WTC11 (cell line): ENCODE measurements around the gene ELMO1. TPM values are rescaled to one million over a fixed set of nuclear protein-coding genes. Genes with fewer than 3 reads are reported as not detected.
A peak's percentile ranks its signal among the peaks of the same experiment; 100 is the strongest.

Experiments used
- ATAC-seq: fragments of 200-7000 bp; cut with Tn5 transposase; 2 replicates; pipeline ENCODE4 v1.10.0; 2021; ENCODE audit warnings: mild to moderate bottlenecking, moderate library complexity
- CTCF ChIA-PET: fragments of 300-600 bp; sonication (Branson Sonifier 250); formaldehyde crosslinking; loops from one replicate; lab custom pipeline; 2021; ENCODE audit warnings: antibody characterized with exemption; lab: Charles Lee
- POLR2A ChIA-PET: fragments of 350-600 bp; sonication (Branson Sonifier 250); formaldehyde crosslinking; loops from one replicate; lab custom pipeline; 2021; ENCODE audit warnings: antibody characterized with exemption; lab: Charles Lee
- DNase-seq: peaks from one replicate; pipeline ENCODE4 v3.0.0; 2021; ENCODE audit warnings: low spot score
- H3K27ac Mint-ChIP-seq: 2 replicates; pipeline ENCODE4 v1.8.0; 2021; ENCODE audit warnings: mixed read lengths
- H3K27me3 Mint-ChIP-seq: 2 replicates; pipeline ENCODE4 v1.8.0; 2021; ENCODE audit warnings: low read depth, mild to moderate bottlenecking, moderate library complexity, mixed read lengths
- H3K36me3 Mint-ChIP-seq: 2 replicates; pipeline ENCODE4 v1.8.0; 2021; ENCODE audit warnings: mixed read lengths
- H3K4me1 Mint-ChIP-seq: 2 replicates; pipeline ENCODE4 v1.8.0; 2022; ENCODE audit warnings: mixed read lengths
- H3K4me3 Mint-ChIP-seq: 2 replicates; pipeline ENCODE4 v1.8.0; 2021; ENCODE audit warnings: mild to moderate bottlenecking, moderate library complexity, mixed read lengths
- H3K9me3 Mint-ChIP-seq: 2 replicates; pipeline ENCODE4 v1.8.0; 2021; ENCODE audit warnings: mixed read lengths
- GTF2I ChIP-seq: fragments of 250-450 bp; sonication (Bioruptor Pico); conservative IDR thresholded peaks from 2 replicates; pipeline ENCODE4 v1.4.0; 2021; ENCODE audit warnings: mild to moderate bottlenecking
- HMGA2 ChIP-seq: fragments of 250-450 bp; sonication (Bioruptor Pico); IDR thresholded peaks from 2 replicates; pipeline ENCODE4 v1.4.0; 2021; ENCODE audit warnings: mild to moderate bottlenecking, moderate library complexity
- IRF2 ChIP-seq: sonication (generic); formaldehyde crosslinking; IDR thresholded peaks from 2 replicates; pipeline ENCODE4 v1.8.0; 2022; ENCODE audit warnings: low read depth, missing genetic modification reagents, borderline replicate concordance
- JUN ChIP-seq: sonication (generic); formaldehyde crosslinking; IDR thresholded peaks from 2 replicates; pipeline ENCODE4 v1.8.0; 2023; ENCODE audit warnings: mild to moderate bottlenecking, missing genetic modification reagents
- NFYB ChIP-seq: sonication (generic); formaldehyde crosslinking; conservative IDR thresholded peaks from 2 replicates; pipeline ENCODE4 v1.8.0; 2022; ENCODE audit warnings: low read depth, missing genetic modification reagents
- NR2C2 ChIP-seq: sonication (generic); formaldehyde crosslinking; IDR thresholded peaks from 2 replicates; pipeline ENCODE4 v1.8.0; 2022; ENCODE audit warnings: mild to moderate bottlenecking, missing genetic modification reagents
- RELA ChIP-seq: sonication (generic); formaldehyde crosslinking; IDR thresholded peaks from 2 replicates; pipeline ENCODE4 v1.8.1; 2022; ENCODE audit warnings: missing genetic modification reagents, mild to moderate bottlenecking, borderline replicate concordance
- SP1 ChIP-seq: sonication (generic); formaldehyde crosslinking; conservative IDR thresholded peaks from 2 replicates; pipeline ENCODE4 v1.8.1; 2022; ENCODE audit warnings: missing genetic modification reagents
- ZNF138 ChIP-seq: sonication (generic); formaldehyde crosslinking; conservative IDR thresholded peaks from 2 replicates; pipeline ENCODE4 v1.8.1; 2022; ENCODE audit warnings: mild to moderate bottlenecking, moderate library complexity, missing genetic modification reagents
- ZNF263 ChIP-seq: sonication (generic); formaldehyde crosslinking; IDR thresholded peaks from 2 replicates; pipeline ENCODE4 v1.8.1; 2022; ENCODE audit warnings: low read depth, mild to moderate bottlenecking, moderate library complexity, missing genetic modification reagents
- ZNF317 ChIP-seq: sonication (generic); formaldehyde crosslinking; IDR thresholded peaks from 2 replicates; pipeline ENCODE4 v1.8.1; 2023; ENCODE audit warnings: low read depth, mild to moderate bottlenecking, moderate library complexity, missing genetic modification reagents, borderline replicate concordance
- ZNF396 ChIP-seq: fragments of 250-450 bp; sonication (Bioruptor Pico); IDR thresholded peaks from 2 replicates; pipeline ENCODE4 v1.8.0; 2021; ENCODE audit warnings: mild to moderate bottlenecking, moderate library complexity, borderline replicate concordance
- total RNA-seq: library from RNA; stranded (reverse); gene quantifications from 3 replicates; pipeline ENCODE4 v1.2.3, GENCODE V29; 2021
- TF ChIP-seq, protein P1 (sequence below): sonication (generic); formaldehyde crosslinking; IDR thresholded peaks from 2 replicates; pipeline ENCODE4 v1.8.0; 2022; ENCODE audit warnings: missing genetic modification reagents
- TF ChIP-seq, protein P2 (sequence below): sonication (generic); formaldehyde crosslinking; IDR thresholded peaks from 2 replicates; pipeline ENCODE4 v1.8.0; 2023; ENCODE audit warnings: missing genetic modification reagents, mild to moderate bottlenecking, borderline replicate concordance
- TF ChIP-seq, protein P3 (sequence below): sonication (generic); formaldehyde crosslinking; conservative IDR thresholded peaks from 2 replicates; pipeline ENCODE4 v1.8.1; 2022; ENCODE audit warnings: mild to moderate bottlenecking, missing genetic modification reagents
- TF ChIP-seq, protein P4 (sequence below): sonication (generic); formaldehyde crosslinking; IDR thresholded peaks from 2 replicates; pipeline ENCODE4 v1.8.1; 2023; ENCODE audit warnings: mild to moderate bottlenecking, missing genetic modification reagents, moderate library complexity
- TF ChIP-seq, protein P5 (sequence below): fragments of 250-450 bp; sonication (Bioruptor Pico); IDR thresholded peaks from 2 replicates; pipeline ENCODE4 v1.9.0; 2021; ENCODE audit warnings: mild to moderate bottlenecking
- TF ChIP-seq, protein P6 (sequence below): fragments of 200-600 bp; IDR thresholded peaks from 2 replicates; pipeline ENCODE4 v1.8.0; 2022; ENCODE audit warnings: antibody characterized with exemption

ELMO1 gene
- total RNA-seq, 1 experiment from 2014 or later: 19.4 TPM

DNA sequence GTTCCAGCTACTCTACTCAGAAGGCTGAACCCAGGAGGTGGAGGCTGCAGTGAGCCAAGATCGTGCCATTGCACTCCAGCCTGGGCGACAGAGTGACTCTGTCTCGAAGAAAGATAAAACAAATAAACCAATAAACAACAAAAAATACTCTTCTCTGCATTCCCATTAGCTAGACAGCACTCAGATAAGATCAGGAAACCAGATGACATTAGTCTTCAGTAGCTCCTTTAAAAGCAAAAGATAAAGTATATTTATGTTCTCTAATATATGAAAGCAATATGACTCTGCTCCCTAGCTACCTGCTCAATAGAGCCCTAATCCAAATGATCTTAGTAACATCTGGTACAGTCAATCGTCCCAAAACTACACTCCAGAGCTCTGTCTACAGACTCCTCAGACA lies 212.9 kb downstream of the ELMO1 start:
- ATAC-seq (no peak), DNase-seq (no peak)
- TF ChIP-seq GTF2I (CRISPR knock-in tag) (no peak), JUN (CRISPR knock-in tag) (no peak)
- TF ChIP-seq, protein P1, sequence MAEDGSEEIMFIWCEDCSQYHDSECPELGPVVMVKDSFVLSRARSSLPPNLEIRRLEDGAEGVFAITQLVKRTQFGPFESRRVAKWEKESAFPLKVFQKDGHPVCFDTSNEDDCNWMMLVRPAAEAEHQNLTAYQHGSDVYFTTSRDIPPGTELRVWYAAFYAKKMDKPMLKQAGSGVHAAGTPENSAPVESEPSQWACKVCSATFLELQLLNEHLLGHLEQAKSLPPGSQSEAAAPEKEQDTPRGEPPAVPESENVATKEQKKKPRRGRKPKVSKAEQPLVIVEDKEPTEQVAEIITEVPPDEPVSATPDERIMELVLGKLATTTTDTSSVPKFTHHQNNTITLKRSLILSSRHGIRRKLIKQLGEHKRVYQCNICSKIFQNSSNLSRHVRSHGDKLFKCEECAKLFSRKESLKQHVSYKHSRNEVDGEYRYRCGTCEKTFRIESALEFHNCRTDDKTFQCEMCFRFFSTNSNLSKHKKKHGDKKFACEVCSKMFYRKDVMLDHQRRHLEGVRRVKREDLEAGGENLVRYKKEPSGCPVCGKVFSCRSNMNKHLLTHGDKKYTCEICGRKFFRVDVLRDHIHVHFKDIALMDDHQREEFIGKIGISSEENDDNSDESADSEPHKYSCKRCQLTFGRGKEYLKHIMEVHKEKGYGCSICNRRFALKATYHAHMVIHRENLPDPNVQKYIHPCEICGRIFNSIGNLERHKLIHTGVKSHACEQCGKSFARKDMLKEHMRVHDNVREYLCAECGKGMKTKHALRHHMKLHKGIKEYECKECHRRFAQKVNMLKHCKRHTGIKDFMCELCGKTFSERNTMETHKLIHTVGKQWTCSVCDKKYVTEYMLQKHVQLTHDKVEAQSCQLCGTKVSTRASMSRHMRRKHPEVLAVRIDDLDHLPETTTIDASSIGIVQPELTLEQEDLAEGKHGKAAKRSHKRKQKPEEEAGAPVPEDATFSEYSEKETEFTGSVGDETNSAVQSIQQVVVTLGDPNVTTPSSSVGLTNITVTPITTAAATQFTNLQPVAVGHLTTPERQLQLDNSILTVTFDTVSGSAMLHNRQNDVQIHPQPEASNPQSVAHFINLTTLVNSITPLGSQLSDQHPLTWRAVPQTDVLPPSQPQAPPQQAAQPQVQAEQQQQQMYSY (CRISPR knock-in tag): no peak
- TF ChIP-seq, protein P2, sequence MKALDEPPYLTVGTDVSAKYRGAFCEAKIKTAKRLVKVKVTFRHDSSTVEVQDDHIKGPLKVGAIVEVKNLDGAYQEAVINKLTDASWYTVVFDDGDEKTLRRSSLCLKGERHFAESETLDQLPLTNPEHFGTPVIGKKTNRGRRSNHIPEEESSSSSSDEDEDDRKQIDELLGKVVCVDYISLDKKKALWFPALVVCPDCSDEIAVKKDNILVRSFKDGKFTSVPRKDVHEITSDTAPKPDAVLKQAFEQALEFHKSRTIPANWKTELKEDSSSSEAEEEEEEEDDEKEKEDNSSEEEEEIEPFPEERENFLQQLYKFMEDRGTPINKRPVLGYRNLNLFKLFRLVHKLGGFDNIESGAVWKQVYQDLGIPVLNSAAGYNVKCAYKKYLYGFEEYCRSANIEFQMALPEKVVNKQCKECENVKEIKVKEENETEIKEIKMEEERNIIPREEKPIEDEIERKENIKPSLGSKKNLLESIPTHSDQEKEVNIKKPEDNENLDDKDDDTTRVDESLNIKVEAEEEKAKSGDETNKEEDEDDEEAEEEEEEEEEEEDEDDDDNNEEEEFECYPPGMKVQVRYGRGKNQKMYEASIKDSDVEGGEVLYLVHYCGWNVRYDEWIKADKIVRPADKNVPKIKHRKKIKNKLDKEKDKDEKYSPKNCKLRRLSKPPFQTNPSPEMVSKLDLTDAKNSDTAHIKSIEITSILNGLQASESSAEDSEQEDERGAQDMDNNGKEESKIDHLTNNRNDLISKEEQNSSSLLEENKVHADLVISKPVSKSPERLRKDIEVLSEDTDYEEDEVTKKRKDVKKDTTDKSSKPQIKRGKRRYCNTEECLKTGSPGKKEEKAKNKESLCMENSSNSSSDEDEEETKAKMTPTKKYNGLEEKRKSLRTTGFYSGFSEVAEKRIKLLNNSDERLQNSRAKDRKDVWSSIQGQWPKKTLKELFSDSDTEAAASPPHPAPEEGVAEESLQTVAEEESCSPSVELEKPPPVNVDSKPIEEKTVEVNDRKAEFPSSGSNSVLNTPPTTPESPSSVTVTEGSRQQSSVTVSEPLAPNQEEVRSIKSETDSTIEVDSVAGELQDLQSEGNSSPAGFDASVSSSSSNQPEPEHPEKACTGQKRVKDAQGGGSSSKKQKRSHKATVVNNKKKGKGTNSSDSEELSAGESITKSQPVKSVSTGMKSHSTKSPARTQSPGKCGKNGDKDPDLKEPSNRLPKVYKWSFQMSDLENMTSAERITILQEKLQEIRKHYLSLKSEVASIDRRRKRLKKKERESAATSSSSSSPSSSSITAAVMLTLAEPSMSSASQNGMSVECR (CRISPR knock-in tag): no peak
- TF ChIP-seq, protein P3, sequence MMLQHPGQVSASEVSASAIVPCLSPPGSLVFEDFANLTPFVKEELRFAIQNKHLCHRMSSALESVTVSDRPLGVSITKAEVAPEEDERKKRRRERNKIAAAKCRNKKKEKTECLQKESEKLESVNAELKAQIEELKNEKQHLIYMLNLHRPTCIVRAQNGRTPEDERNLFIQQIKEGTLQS (CRISPR knock-in tag): no peak
- TF ChIP-seq, protein P4, sequence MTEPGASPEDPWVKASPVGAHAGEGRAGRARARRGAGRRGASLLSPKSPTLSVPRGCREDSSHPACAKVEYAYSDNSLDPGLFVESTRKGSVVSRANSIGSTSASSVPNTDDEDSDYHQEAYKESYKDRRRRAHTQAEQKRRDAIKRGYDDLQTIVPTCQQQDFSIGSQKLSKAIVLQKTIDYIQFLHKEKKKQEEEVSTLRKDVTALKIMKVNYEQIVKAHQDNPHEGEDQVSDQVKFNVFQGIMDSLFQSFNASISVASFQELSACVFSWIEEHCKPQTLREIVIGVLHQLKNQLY (CRISPR knock-in tag): no peak
- Mint-ChIP-seq H3K9me3 (no peaks in the 10 kb centered on the region), H3K36me3 (no peaks in the 10 kb centered on the region), H3K27me3 (no peaks in the 10 kb centered on the region; the same call in 1 of the 2 replicates), H3K27ac (no peak overlapping the region; the same call in 1 of the 2 replicates), H3K4me1 (peaks cover 11% of the 10 kb centered on the region), H3K4me3 (no peak overlapping the region)
- POLR2A ChIA-PET: no interaction called here
- CTCF ChIA-PET: interaction anchor here (0.6 to 4.1 kb wide), 14 partner anchors 12 to 602 kb away, joined by 3 to 64 read pairs (median 4); no protein-coding TSS in a partner anchor

DNA sequence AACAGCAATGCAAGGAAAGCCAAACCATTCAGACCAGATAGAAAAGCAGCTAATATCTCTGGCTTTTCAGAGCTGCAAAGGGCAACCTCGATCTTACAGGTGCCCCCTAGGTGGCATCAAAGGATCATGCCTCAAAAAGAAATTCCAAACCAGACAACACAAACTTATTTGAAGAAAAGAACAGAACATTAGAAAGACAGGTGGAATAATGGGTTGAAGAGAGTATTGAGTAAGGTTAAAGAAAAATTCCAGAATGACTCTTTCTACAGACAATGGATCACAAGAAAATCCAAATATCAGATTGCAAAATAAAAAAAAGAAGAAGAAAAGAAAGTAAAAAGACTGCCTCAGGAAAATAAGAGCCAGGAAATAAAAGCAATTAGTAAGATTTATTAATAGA lies 213.7 kb downstream of the ELMO1 start:
- ChIA-PET CTCF (interaction anchor here (0.6 to 4.1 kb wide), 47 partner anchors 8 to 742 kb away, joined by 3 to 64 read pairs (median 5); partner anchors contain the start of gene ELMO1), POLR2A (no interaction called here)
- Mint-ChIP-seq H3K27me3 (no peaks in the 10 kb centered on the region; the same call in 1 of the 2 replicates), H3K4me3 (no peak overlapping the region), H3K4me1 (peaks cover 11% of the 10 kb centered on the region), H3K36me3 (no peaks in the 10 kb centered on the region), H3K9me3 (no peaks in the 10 kb centered on the region), H3K27ac (peak overlapping the region; percentile 6; the same call in 1 of the 2 replicates)
- peak; percentile 80 for ATAC-seq
- no peak for DNase-seq
- TF ChIP-seq ZNF317 (no peak), ZNF138 (CRISPR knock-in tag) (no peak), HMGA2 (CRISPR knock-in tag) (no peak), SP1 (no peak), IRF2 (CRISPR knock-in tag) (no peak), ZNF396 (no peak), NFYB (CRISPR knock-in tag) (no peak), ZNF263 (CRISPR knock-in tag) (no peak), RELA (CRISPR knock-in tag) (no peak), NR2C2 (CRISPR knock-in tag) (no peak)
- TF ChIP-seq, protein P5, sequence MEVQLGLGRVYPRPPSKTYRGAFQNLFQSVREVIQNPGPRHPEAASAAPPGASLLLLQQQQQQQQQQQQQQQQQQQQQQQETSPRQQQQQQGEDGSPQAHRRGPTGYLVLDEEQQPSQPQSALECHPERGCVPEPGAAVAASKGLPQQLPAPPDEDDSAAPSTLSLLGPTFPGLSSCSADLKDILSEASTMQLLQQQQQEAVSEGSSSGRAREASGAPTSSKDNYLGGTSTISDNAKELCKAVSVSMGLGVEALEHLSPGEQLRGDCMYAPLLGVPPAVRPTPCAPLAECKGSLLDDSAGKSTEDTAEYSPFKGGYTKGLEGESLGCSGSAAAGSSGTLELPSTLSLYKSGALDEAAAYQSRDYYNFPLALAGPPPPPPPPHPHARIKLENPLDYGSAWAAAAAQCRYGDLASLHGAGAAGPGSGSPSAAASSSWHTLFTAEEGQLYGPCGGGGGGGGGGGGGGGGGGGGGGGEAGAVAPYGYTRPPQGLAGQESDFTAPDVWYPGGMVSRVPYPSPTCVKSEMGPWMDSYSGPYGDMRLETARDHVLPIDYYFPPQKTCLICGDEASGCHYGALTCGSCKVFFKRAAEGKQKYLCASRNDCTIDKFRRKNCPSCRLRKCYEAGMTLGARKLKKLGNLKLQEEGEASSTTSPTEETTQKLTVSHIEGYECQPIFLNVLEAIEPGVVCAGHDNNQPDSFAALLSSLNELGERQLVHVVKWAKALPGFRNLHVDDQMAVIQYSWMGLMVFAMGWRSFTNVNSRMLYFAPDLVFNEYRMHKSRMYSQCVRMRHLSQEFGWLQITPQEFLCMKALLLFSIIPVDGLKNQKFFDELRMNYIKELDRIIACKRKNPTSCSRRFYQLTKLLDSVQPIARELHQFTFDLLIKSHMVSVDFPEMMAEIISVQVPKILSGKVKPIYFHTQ (CRISPR knock-in tag): no peak
- TF ChIP-seq, protein P6, sequence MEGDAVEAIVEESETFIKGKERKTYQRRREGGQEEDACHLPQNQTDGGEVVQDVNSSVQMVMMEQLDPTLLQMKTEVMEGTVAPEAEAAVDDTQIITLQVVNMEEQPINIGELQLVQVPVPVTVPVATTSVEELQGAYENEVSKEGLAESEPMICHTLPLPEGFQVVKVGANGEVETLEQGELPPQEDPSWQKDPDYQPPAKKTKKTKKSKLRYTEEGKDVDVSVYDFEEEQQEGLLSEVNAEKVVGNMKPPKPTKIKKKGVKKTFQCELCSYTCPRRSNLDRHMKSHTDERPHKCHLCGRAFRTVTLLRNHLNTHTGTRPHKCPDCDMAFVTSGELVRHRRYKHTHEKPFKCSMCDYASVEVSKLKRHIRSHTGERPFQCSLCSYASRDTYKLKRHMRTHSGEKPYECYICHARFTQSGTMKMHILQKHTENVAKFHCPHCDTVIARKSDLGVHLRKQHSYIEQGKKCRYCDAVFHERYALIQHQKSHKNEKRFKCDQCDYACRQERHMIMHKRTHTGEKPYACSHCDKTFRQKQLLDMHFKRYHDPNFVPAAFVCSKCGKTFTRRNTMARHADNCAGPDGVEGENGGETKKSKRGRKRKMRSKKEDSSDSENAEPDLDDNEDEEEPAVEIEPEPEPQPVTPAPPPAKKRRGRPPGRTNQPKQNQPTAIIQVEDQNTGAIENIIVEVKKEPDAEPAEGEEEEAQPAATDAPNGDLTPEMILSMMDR: no peak; the same call in 1 of the 2 replicates
